Choroid plexus epithelial cell (primary cell): ENCODE measurements around the gene ANKUB1.
"Not testable (repeated sequence)": the region's sequence is repeated elsewhere in the genome, so short reads cannot be mapped to it uniquely, and the experiment has no call there.

Source experiments
- DNase-seq: peaks from one replicate; pipeline ENCODE4 v3.0.0-alpha.2; 2010; ENCODE audit warnings: low read depth
- H3K4me3 ChIP-seq: 2 replicates; pipeline ENCODE4 v1.5.1; 2011; ENCODE audit warnings: low read depth, mild to moderate bottlenecking, control low read depth, low read length, moderate library complexity
- CTCF ChIP-seq: conservative IDR thresholded peaks from 2 replicates; pipeline ENCODE4 v1.5.1; 2011; ENCODE audit warnings: low read depth, mild to moderate bottlenecking, control low read depth, inconsistent platforms, low read length, moderate library complexity

ANKUB1 gene, protein sequence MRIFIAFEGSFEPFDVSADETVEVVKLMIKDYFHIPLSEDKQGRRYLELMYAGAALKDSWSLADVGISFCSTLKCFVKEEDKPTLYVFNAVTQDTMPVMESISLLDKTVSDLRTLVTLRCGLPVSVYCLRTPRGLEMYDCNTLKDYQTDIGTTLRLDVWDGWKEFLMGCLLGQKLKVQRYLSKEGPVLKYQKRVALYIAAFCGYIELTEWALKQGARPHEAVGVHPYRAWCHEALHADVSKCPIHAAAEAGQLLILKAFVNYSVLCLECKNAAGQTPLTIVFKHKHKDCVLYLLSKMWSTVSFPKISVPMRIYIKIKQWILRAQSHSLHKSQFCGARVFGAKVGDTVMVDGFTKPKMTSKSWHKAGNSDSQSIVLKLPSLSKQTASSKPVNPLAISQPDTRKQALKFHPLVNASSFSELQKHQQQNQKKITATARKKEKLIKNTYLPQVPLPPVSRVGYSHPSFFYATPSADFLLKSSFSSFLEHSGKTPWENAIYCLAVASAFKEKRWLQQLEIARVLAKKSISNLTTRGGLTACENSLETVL

DNA sequence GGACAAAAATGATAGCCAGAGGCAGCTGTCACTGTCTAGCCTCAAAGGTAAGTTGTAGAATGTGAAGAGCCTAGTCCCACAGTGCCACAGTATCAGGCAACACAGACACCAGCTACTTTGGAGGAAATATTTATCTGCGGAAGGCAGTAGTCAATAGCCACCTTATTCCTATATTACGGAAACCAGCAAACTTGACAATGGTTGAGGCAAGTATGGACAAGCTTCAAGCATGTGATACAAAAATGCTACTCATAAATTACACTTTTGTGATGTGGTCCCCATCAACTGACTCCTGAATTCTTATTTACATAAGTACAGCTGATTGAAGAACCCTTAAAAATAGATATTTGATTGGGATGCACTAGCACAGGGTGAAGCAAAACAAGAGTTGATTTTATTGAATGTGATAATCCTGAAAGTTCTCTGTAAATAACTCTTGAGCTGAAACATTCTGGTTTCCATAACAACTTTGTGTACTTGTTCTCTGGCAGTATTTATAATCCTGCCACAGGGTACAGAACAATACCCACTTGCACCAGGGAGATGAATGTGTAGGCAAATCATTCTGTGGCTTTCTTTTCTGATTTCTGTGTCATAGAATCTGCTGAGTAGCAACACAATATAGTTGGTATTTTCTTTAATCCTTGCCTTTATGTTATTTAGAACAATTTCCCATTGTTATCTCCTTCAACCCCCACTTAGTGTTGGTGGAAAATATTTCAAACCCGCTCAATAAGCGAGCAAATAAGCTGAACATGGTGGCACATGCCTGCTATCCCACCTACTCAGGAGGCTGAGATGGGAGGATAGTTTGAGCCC is at the start of gene ANKUB1:
ANKUB1 (minus strand) TSS at position 103 of the 819 bp plus-strand sequence. CDS start 188 bp downstream, outside the sequence.
- no peak for DNase-seq

GRCh38 chr3:149839896-149840295 is 47.5 kb upstream of the ANKUB1 start:
- H3K4me3 ChIP-seq = no peak overlapping the region
- DNase-seq = no peak
- TF ChIP-seq CTCF = no peak

More for the DNA sequence above, at the start of gene ANKUB1:
- H3K4me3 ChIP-seq = no peak within 1 kb of the TSS
- TF ChIP-seq CTCF = no peak

DNA sequence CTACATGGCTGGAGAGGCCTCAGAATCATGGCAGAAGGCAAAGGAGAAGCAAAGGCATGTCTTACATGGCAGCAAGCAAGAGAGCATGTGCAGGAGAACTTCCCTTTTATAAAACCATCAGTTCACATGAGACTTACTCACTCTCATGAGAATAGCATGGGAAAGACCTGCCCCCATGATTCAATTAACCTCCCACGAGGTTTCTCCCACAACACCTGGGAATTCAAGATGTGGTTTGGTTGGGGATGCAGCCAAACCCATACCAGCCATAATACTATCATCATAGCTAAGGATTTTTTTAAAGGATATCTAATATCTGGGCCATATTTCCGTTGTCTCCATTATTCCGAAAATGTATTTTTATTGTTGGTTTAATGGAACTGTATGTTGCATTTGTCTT is 47.1 kb upstream of the ANKUB1 start:
- DNase-seq, H3K4me3 ChIP-seq: not testable (repeated sequence)

- H3K4me3 ChIP-seq, DNase-seq: not testable (repeated sequence)
These were observed 46.1 kb upstream of the ANKUB1 start for GRCh38 chr3:149838491-149838890.

DNA sequence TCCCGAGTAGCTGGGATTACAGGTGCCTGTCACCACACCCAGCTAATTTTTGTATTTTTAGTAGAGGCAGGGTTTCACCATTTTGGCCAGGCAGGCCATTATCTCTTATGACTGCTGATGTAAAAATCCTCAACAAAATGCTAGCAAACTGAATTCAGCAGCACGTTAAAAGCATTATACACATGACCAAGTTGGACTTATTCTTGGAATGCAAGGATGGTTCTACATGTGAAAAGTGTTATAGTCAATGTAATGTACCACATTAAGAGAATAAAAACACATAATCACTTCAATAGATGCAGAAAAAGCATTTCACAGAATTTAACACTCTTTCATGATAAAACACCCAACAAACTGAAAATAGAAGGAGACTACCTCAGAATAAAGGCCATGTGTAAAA is 40.9 kb upstream of the ANKUB1 start:
- no peak for DNase-seq
- TF ChIP-seq CTCF = no peak
- no peak overlapping the region for H3K4me3 ChIP-seq

DNA sequence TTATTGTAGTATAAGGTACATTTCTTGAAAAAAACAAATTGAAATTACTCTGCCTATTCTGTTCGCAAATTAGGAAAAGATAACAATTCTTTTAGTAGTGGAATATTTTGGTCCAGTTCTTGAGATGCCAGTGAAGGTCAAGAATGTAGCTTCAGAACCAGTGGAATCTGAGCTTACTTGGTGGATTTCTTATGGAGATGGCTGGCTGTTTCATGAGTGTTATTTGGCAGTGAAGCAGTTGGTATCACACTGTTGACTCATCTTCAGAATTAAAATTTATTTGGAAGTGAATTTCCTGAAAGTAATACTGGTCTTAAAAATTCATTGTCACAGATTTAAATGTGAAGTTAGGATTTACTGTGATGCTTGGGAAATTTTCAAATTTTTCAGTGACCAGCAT is 39.7 kb upstream of the ANKUB1 start:
- no peak for TF ChIP-seq CTCF
- DNase-seq = peak; percentile 36

GRCh38 chr3:149831321-149831720 is 39.0 kb upstream of the ANKUB1 start:
- no peak for TF ChIP-seq CTCF
- no peak for DNase-seq
- H3K4me3 ChIP-seq = no peak overlapping the region

More for the DNA sequence above, 39.7 kb upstream of the ANKUB1 start:
- H3K4me3 ChIP-seq = no peak overlapping the region
